Stimulated activated CD8-positive, alpha-beta memory T cell treated with anti-CD3 and anti-CD28 coated beads, Interleukin-4, amount 100 ng/mL, for 1 hour (primary cell): ENCODE measurements around the gene INTS3.
"Not testable (repeated sequence)": the region's sequence is repeated elsewhere in the genome, so short reads cannot be mapped to it uniquely, and the experiment has no call there.

Experiments
- DNase-seq, 2 donors: peaks; one replicate each; pipeline ENCODE4 v3.0.0-alpha.2; 2020; ENCODE audit warnings: low read depth in 2 of 2, low spot score in 1 of 2

Gene INTS3

DNA sequence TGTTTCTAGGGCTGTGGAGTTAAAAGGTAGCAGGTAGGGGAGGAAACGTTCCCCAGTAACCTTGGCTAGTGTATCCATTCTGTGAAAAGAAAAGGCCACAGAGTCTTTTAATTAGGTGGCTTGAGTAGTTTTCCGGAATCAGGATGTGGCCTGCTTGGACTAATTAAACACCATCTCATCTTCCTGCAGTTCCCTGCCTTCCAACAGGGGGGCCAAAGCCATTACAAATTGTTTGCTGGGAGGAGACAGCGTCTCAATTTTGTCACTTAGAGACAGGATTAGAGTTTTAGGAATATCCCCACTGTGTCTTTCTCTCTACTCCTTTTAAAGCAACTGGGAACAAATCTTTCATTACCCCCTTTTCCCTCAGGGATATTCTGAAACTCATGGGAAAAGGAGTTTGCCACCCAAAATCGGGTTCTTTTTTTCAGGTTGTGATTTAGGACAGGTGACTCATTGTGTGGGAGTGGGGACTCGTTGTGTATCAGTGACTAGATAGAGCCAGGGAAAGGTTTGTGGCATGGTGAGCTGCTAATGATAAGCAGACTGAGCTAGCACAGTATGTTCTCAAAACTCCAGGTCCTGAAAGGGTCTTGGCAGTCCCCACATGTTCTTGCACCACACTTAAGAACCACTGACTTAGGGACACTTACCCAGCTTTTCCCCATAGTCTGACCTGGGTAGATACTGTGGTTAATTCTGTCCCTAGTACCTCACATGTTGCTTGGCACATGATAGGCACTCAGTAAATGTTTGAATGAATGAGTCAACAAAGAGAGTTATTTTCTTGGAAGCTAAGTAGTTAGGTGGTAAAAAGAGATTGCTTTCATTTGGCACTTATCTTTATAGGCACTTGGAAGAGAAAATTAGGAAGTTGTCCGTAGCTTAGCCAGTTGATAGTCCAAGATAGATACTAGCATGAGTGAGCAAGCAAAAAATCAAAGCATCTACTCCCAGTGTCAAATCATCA, 22.5 kb downstream of the INTS3 start:
- no peak for DNase-seq

DNA sequence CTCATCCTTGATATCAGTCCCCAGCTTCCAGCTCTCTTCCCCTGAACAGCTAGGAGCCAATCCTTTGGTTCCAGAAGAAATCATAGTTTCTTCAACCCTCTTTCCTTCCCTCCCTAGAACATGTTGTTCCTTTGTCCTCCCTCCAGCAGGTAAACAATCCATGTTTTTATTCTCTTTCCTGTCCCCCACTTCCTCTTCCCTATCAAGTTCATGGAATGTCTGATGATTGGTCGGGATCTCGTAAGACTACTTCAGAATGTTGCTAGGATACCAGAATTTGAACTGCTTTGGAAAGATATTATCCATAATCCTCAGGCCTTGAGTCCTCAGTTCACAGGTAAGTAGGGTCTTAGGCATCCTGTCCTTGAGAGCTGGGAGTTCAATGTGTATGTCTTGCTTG, 24.2 kb downstream of the INTS3 start:
- no peak for DNase-seq

DNA sequence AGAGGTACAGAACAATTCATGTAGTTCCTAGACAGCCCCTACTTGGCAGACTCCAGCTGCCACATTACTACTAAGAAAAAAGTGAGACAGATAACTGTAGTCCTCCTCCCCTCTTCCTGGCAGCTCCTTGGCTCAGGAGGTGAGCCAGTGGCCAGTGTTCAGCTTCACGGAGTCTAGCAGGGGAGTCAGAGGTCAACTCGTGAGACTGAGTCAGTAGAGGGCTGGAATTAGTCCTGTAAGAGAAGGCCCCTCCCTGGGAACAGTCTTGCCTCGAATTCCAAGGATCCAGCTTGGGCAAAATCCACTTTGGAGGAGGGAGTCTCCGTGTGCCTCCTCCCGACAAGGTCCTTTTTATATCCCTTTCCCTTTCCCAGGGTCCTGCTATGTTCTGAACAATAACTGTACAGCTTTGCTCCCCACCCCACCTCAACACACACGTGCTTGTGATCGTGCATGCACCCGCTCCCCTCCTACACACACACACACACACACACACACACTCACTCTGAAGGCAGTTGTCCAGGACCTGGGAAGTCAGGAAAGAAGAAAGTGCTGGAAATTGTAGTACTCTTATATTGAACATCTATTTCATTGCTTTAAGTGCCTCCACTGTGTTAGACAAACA, 24.8 kb downstream of the INTS3 start:
- no peak for DNase-seq

DNA sequence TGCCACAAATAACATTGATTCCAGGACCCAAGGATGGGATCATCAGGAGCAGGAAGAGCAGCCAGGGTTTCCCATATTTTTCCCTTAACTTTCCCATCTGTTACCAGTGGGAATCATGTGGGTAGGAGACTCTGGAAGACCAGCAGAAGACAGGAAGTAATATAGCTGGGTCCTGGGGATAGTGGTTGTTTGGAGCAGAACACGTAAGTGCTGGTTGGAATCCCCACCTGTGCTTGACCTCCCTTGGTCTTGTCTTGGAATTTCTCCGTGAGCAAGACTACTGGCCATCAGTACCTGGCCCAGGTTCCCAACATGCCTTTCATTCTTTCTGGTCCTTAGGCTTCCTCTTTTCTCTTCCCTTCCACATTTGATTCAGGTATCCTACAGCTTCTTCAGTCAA, 26.4 kb downstream of the INTS3 start:
- DNase-seq: no peak

DNA sequence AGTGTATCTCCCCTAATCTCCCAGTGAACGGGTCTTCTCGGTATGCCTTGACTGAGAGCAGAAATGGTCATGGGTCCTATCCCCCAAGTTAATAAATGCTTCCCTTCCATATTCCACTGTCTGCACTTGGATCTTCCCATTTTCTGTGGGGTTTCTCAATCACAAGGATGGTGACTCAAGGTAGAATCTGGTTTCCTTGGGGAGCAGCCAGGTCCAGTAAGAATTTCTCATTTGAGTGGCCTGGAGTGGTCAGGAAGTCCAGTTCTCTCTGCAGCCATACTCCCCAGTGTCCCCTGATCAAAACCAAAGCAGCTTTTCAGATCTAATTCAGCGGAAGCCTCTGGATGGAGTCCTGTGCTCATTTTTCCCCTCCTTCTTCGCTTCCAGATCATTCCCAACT, 32.6 kb downstream of the INTS3 start:
- no peak for DNase-seq

DNA sequence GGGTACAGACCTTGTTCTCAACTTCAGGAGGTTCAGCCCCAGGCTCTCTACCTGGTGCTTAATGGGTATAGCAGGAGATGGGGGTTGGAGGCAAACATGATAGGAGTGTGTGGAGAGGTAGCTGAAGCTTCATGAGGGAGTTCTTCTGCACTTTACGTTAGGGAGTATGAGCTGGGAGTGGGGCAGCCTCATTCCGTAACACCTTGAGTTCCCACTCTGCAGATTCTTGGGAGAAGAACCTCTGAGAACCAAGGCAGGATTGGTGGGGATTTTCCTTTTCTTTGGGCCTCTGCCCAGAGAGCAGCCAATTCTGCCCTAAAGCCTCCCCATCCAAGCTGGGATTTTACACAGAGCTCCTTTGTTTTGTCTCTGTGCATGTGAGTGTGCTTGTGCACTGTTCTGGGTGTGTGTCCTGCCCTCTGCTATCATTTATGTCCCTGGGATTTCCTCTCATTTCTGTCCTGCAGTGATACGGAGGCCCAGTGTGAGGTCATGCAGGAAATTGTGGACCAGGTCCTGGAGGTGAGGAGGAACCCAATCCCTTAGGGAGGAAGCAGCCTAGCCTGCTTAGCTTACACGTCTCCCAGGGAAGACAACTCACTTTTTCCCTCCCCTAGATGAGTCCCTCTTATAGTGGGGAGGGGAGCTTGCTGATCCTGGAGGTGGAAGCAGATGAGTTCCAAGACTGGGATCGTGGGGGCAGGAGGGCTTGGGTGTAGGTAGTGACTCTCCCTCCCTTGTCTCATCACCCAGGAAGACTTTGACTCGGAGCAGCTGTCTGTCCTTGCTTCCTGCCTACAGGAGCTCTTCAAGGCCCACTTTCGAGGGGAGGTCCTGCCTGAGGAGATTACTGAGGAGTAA, 35.7 kb downstream of the INTS3 start:
- DNase-seq: no peak

DNA sequence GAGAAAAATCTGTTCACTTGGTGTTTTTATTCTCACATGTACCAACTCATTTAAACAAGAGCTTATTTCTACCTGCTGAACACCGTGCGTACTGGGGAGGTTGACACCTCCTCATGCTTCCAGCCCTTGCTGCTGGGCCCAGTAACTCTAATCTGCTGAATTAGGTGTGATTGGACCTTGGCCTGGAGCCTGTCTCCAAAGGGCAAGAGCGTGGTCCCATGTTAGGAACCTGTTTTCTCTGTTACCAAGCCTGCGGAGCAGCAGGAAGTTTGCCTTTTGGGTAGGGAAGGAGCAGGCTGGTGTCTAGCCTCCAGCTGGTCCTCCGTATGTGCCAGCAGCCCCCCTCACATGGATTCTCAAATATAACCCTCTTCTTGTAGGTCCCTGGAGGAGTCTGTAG, 36.5 kb downstream of the INTS3 start:
- DNase-seq: no peak

DNA sequence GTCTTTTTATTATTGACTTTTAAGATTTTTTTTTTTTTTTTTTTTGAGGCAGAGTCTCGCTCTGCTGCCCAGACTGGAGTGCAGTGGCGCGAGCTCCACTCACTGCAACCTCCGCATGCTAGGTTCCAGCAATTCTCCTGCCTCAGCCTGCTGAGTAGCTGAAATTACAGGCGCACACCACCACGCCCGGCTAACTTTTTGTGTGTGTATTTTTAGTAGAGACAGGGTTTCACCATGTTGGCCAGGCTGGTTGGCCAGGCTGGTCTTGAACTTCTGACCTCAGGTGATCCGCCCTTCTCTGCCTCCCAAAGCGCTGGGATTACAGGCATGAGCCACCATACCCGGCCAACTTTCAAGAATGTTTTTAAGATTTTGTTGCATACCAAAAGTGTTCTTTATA, 38.8 kb downstream of the INTS3 start:
- DNase-seq: not testable (repeated sequence)

DNA sequence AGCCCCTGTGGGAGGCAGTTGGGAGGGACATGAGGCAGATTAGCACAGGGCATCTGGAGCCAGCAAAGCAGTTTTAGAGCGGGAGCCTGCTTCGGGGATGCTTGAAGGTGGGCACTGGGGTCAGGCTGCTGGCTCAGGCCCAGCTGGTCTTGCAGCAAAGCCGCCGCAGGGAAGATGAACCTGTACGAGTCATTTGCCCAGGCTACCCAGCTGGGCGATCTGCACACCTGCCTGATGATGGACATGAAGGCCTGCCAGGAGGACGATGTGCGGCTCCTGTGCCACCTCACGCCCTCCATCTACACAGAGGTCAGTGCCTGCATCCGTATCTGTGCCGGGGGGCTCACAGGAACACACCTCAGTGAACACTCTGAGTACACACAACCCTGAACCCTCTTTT, 39.7 kb downstream of the INTS3 start:
- DNase-seq: no peak

DNA sequence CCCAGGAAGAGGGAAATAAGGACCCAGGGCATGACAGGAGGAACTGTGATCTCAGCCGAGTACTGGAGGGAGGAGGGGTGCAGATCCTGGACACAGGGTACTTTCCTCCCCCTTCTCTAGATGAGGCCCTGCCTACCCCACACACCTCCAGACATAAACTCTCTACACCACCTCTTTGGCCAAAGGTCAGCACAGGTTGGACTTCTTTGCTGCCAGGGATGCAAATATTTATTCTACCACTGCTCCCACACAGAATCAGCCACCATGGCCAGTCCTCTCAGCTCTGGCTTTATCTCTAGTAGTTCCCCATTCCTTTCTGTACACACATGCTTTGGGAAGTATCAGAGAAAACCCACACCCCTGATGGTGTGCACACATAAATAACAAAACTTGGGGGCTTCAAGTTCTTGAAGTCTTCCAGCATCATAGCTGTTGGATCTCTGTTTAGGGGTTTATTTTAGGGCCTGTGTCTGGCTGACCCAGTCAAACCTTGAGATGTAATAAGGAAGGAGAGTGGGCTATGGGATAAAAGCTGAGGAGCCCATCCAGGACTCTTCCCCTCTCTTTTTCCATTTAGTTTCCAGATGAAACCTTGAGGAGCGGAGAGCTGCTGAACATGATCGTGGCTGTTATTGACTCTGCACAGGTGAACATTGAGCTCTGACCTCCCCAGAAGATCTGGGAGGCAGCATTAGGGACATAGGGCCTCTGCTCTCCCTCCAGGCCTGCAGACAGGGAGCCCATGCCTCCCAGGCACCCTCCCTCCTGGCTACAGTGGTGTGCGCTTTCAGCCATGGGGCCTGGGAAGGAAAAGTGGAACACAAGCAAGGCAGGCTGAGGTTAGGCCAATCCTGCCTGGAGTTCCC, 40.7 kb downstream of the INTS3 start:
- no peak for DNase-seq

DNA sequence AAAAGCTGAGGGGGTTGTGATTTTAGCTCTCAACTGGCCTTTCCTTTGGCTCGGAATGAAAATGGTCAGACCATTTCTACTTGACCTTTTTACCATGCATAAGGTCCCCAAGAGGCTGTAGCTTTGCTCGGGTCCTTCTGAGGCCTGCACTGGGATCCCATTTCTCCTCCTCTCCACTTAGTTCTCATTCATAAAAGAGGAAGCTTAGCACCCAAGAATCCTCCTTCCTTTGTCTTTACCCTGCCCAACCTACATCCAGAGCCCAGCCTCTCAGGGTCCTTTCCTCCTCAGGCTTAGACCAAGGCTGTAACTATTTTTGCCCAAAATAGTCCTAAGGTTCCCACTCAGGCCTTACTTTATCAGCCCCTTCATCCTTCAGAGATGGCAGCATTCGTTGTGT, 41.4 kb downstream of the INTS3 start:
- DNase-seq: no peak

DNA sequence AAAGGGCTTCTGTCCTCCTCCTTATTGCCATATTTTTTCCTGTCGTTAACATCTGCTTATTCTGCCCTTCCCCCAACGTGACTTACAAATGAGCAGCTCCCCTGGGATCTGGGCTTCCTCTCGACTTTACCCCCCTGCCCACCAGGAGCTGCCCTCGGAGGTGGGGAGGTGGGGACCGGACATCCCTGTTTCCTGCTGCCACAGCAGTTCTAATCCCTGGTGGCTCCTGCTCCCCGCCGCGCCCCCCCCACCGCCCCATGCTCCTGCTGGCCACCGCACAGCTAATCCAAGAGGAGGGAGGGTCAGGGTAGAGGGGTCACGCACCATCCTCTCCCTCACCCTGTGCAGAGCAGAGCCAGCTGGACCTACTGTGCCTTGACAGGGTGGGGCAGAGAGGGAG, 42.9 kb downstream of the INTS3 start:
- DNase-seq: no peak

DNA sequence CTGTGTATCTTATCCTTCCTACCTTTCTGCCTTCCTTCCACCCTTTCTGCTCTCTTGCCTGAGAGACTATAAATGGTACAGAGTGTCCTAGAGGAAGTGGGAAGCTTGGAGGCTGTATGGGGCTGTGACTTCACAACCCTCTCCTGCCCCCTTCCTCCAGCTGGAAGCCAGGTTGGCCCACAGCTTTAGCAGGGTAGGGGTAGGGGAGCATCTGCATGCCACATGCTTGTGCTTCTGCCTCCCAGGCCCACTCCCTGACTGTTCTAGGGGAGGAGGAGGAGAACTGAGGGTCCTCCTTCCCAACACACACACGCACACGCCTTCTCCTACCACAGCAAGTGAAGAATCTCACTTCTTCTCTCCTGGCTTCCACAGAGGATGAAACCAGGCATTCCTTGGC, 43.4 kb downstream of the INTS3 start:
- DNase-seq: no peak

DNA sequence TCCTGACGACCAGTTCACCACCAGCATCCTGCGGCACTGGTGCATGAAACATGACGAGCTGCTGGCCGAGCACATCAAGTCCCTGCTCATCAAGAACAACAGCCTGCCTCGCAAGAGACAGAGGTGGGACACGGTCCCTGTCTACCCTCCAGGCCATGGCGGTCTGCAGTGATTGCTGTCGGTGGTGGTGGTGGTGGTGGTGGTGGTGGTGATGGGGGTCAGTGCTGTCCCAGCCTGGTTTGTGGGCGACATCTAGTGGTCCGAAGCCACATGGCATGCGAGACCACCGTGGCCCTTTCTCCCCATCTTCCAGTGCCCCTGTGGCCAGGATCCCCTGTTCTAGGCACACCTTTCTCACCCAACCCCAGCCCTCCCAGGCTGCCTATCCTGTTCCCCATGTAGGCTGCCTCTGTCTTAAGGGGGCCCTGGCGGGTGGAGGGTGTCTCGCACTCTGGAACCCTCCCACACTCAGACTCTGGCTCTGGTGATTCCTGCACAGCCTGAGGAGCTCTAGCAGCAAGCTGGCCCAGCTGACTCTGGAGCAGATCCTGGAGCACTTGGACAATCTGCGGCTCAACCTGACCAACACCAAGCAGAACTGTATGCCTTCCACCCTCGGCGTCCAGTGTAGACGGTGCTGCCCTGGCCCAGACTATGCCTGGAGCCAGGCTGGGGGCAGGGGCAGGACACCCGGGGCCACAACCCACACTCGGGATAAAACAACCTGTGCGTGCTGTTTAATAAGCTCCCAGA, 44.2 kb downstream of the INTS3 start:
- no peak for DNase-seq

DNA sequence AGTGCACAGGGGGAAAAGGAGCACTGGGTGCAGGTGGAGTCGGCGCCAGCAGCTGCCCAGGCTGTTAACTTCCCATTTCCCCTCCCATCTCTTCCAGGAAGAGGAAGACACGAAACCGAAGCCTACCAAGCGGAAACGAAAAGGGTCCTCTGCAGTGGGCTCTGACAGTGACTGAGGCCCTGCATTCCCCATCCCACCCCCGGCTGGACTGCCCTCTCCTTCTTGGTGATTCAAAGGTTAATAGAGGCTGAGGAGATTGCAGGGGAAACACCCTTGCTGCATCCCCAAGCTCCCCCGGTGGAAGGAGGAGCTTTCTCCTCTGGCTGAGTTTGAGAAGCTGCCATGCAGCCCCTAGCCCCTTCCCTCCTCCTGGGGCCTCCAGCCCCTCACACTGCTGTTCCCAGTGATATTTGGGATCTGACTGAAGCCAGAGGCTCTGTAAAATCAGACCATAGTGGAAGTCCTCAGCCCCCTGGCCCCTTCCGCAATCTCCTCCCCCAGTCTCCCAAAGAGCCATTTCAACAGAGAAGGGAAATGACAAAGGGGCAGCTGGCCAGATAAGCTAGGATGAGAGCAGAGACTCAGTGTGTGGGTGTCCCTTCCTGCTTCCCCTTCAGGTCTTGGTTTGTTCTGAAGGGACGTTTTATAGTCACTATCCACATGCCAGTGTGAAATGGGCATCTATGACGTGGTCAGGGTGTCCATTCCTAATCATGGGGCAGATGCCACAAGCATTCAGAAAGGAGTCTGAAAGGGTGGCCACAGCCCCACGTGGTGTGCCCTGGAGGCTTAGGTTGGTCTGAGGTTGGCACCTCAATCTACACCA, 45.5 kb downstream of the INTS3 start:
- DNase-seq: no peak

DNA sequence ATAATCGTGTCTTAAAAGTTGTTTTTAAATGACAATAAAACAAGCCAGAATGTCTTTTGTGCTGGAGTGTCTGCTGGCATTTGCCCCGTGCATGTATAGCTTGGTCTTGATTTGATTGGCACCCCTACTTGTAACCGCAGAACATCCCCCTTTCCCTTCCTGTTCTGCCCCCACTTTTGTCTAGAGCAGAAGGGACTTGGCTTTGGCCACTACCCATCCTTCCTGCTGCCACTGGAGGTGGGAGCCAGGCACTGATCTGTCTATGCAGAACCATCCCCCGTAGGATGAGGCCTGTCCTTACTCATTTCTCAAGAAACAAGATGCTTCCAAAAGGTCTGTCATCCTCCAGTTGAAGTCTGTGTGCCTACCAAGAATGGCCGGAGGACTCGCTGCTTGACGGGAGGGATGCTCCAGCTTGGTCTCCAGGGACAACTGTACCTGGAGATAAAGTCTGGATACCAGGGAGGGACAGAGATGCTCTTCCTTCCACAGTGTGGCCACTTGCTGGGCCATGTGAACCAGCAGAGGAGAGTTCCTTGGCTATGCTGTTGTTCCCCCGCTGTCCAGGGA, 46.3 kb downstream of the INTS3 start:
- DNase-seq: no peak

DNA sequence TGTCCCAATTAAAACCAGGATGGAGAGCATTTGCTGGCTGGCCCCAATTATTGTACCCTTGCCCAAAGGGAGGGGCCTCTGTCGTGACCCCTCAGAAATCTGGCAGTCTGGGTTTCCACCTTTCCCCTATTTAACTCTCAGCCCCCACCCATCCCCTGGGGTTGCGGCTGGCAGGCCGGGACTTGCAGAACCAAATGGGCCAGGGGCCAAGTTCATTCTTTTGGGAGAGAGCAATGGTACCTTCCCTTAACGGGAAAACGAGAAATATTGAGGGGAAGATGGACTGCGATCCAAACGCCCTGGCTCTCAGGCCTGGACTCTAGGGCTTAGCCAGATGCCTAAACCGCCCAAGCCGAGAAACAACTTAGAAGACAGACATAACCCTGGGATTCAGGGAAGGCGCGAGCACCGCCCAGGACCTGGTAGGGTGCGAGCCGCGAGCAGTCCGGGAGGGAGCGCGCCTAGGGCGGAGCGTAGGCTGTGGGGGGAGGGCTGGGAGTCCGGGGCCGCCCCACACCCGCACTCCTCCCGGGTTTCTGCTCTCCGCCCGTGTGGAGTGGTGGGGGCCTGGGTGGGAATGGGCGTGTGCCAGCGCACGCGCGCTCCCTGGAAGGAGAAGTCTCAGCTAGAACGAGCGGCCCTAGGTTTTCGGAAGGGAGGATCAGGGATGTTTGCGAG, 47.1 kb downstream of the INTS3 start, which contains the start of gene SLC27A3:
TSS of gene SLC27A3 (plus strand) at position 628 of the 678 bp plus-strand sequence. CDS start 91 bp downstream, outside the sequence.
- DNase-seq: peak in 1 of 2 donors; percentile 13
